Natural killer cell (primary cell): ENCODE measurements around the gene LYRM4. TPM values are rescaled to one million over a fixed set of nuclear protein-coding genes. Genes with fewer than 3 reads are reported as not detected.

Experiments
- ATAC-seq, 3 donors: fragments of 150-1000 bp in 2 of 3; fragments of 200-7000 bp in 1 of 3; cut with Tn5 transposase; 1 replicate in 1 of 3; 2 replicates in 2 of 3; pipeline ENCODE4 v1.10.0; 2021; ENCODE audit warnings: mild to moderate bottlenecking in 2 of 3, moderate library complexity in 2 of 3
- DNase-seq, 2 donors: peaks; one replicate each; pipeline versions ENCODE4 v3.0.0 to v3.0.0-alpha.2; 2013 to 2021; ENCODE audit warnings: mixed read lengths in 1 of 2
- H3K27ac ChIP-seq: one replicate; pipeline ENCODE4 v1.5.1; 2013; ENCODE audit warnings: mild to moderate bottlenecking, low read length
- H3K27me3 ChIP-seq: one replicate; pipeline ENCODE4 v1.6.1; 2013; ENCODE audit warnings: low read length; ENCODE audit not compliant: control insufficient read depth, insufficient read depth
- H3K36me3 ChIP-seq: one replicate; pipeline ENCODE4 v1.6.1; 2013; ENCODE audit warnings: low read length; ENCODE audit not compliant: control insufficient read depth, insufficient read depth
- H3K4me1 ChIP-seq: one replicate; pipeline ENCODE4 v1.6.1; 2013; ENCODE audit warnings: low read length; ENCODE audit not compliant: control insufficient read depth, insufficient read depth
- H3K4me3 ChIP-seq: one replicate; pipeline ENCODE4 v1.5.1; 2013; ENCODE audit warnings: low read length
- H3K9me3 ChIP-seq: one replicate; pipeline ENCODE4 v1.6.1; 2013; ENCODE audit warnings: low read length; ENCODE audit not compliant: control insufficient read depth, insufficient read depth
- H3K27ac Mint-ChIP-seq, 2 donors: one replicate each; pipeline ENCODE4 v1.8.0; 2022; ENCODE audit warnings: mild to moderate bottlenecking in 2 of 2, mixed read lengths in 2 of 2, moderate library complexity in 1 of 2
- H3K27me3 Mint-ChIP-seq, 2 donors: one replicate each; pipeline ENCODE4 v1.8.0; 2022; ENCODE audit warnings: low read depth in 2 of 2, mixed read lengths in 2 of 2
- H3K36me3 Mint-ChIP-seq: one replicate; pipeline ENCODE4 v1.8.0; 2022; ENCODE audit warnings: mixed read lengths
- H3K4me1 Mint-ChIP-seq, 2 donors: one replicate each; pipeline ENCODE4 v1.8.0; 2022; ENCODE audit warnings: mixed read lengths in 2 of 2
- H3K4me3 Mint-ChIP-seq: one replicate; pipeline ENCODE4 v1.8.0; 2022; ENCODE audit warnings: mild to moderate bottlenecking, moderate library complexity, mixed read lengths
- H3K9me3 Mint-ChIP-seq, 2 donors: one replicate each; pipeline ENCODE4 v1.8.0; 2022; ENCODE audit warnings: mixed read lengths in 2 of 2
- CTCF ChIP-seq: fragments of 200-600 bp; IDR thresholded peaks from one replicate; pipeline ENCODE4 v1.8.0; 2022; ENCODE audit warnings: antibody characterized with exemption
- WGBS: methylation state at CpG from one replicate; pipeline ENCODE4 v1.1.7; 2013; ENCODE audit warnings: missing lambda C conversion rate; ENCODE audit not compliant: insufficient coverage; 5-methylcytosine and 5-hydroxymethylcytosine counted together
- intact Hi-C: fragments of 100-400 bp; cut with micrococcal nuclease; formaldehyde crosslinking; loops from one replicate; pipeline ENCODE4 v1.14.2; 2022
- total RNA-seq, 4 donors: library from RNA; stranded (reverse); fragments of 120-200 nt in 1 of 4; gene quantifications; one replicate each; pipeline versions ENCODE4 v1.2.3 to v1.2.4, GENCODE V29; 2013 to 2022

Gene LYRM4
- total RNA-seq, 3 donors from 2014 or later (not counting 1 experiment from before 2014, with no cell fraction given) = 9.1 to 11.4 (median 11.1) TPM

- H3K27ac Mint-ChIP-seq = no peak overlapping the region
- peak; percentile 74 for TF ChIP-seq CTCF
- 58% methylated on average over 9 of the region's 9 CpGs for WGBS
- Histone ChIP-seq H3K4me3 (no peak overlapping the region), H3K9me3 (no peaks in the 10 kb centered on the region), H3K27ac (no peak overlapping the region), H3K4me1 (no peaks in the 10 kb centered on the region), H3K27me3 (no peaks in the 10 kb centered on the region), H3K36me3 (no peaks in the 10 kb centered on the region)
- intact Hi-C loops = no loop called here
- no peaks in the 10 kb centered on the region for H3K36me3 Mint-ChIP-seq
- peak in 1 of 2 donors; percentile 70 for DNase-seq
- no peaks in the 10 kb centered on the region for H3K9me3 Mint-ChIP-seq
- H3K4me3 Mint-ChIP-seq = no peak overlapping the region
- H3K27me3 Mint-ChIP-seq = no peaks in the 10 kb centered on the region
- peak; percentile 47 to 67 (median 50) for ATAC-seq
- peaks cover 0 to 7% of the 10 kb centered on the region in 2 donors for H3K4me1 Mint-ChIP-seq
Measured at GRCh38 chr6:5135788-5136376, 124.9 kb downstream of the LYRM4 start.

- intact Hi-C loops = no loop called here
- H3K27ac ChIP-seq = no peak overlapping the region
- H3K4me3 ChIP-seq = no peak overlapping the region
- H3K9me3 ChIP-seq = no peaks in the 10 kb centered on the region
- 100% methylated on average over 2 of the region's 2 CpGs for WGBS
- no peaks in the 10 kb centered on the region for H3K27me3 ChIP-seq
- no peak for ATAC-seq
- Mint-ChIP-seq H3K4me1 (peaks cover 0 to 7% of the 10 kb centered on the region in 2 donors), H3K4me3 (no peak overlapping the region), H3K27ac (no peak overlapping the region), H3K36me3 (no peaks in the 10 kb centered on the region), H3K27me3 (no peaks in the 10 kb centered on the region), H3K9me3 (no peaks in the 10 kb centered on the region)
- no peaks in the 10 kb centered on the region for H3K36me3 ChIP-seq
- no peak for DNase-seq
- no peaks in the 10 kb centered on the region for H3K4me1 ChIP-seq
- no peak for TF ChIP-seq CTCF
Measured at GRCh38 chr6:5133943-5134342, 126.8 kb downstream of the LYRM4 start.

- Mint-ChIP-seq H3K9me3 (no peaks in the 10 kb centered on the region), H3K27me3 (no peaks in the 10 kb centered on the region), H3K27ac (no peak overlapping the region), H3K4me3 (no peak overlapping the region), H3K4me1 (peaks cover 0 to 7% of the 10 kb centered on the region in 2 donors), H3K36me3 (no peaks in the 10 kb centered on the region)
- Histone ChIP-seq H3K4me1 (no peaks in the 10 kb centered on the region), H3K9me3 (no peaks in the 10 kb centered on the region), H3K27me3 (no peaks in the 10 kb centered on the region), H3K36me3 (no peaks in the 10 kb centered on the region), H3K27ac (no peak overlapping the region), H3K4me3 (no peak overlapping the region)
- WGBS = 50% methylated on average over 7 of the region's 7 CpGs
- DNase-seq (no peak), ATAC-seq (no peak)
- TF ChIP-seq CTCF = no peak
- intact Hi-C loops = no loop called here
Measured at GRCh38 chr6:5132731-5133130, 128.0 kb downstream of the LYRM4 start.
